Lung microvascular endothelial cell (primary cell): ENCODE data around the gene NTSR1. TPM values are rescaled to one million over a fixed set of nuclear protein-coding genes. Genes with fewer than 3 reads are reported as not detected.
A peak's percentile ranks its signal among the peaks of the same experiment; 100 is the strongest.
"Not testable (repeated sequence)": the region's sequence is repeated elsewhere in the genome, so short reads cannot be mapped to it uniquely, and the experiment has no call there.

Experiments used
- DNase-seq, 2 donors: peaks; one replicate each; pipeline versions ENCODE4 v3.0.0 to v3.0.0-alpha.2; 2010; ENCODE audit warnings: low read depth in 2 of 2
- total RNA-seq: library from RNA; depleted of rRNA; stranded (reverse); fragments of >200 nt; gene quantifications from 2 replicates; pipeline ENCODE4 v1.2.1, GENCODE V29; 2014

NTSR1 gene
- total RNA-seq, 1 donor from 2014 or later, result under 0.01 TPM

GRCh38 chr20:62674370-62674769 is 34.3 kb upstream of the NTSR1 start:
- DNase-seq, result no peak

- no peak for DNase-seq
Observed at GRCh38 chr20:62675156-62675876, 33.3 kb upstream of the NTSR1 start.

DNA sequence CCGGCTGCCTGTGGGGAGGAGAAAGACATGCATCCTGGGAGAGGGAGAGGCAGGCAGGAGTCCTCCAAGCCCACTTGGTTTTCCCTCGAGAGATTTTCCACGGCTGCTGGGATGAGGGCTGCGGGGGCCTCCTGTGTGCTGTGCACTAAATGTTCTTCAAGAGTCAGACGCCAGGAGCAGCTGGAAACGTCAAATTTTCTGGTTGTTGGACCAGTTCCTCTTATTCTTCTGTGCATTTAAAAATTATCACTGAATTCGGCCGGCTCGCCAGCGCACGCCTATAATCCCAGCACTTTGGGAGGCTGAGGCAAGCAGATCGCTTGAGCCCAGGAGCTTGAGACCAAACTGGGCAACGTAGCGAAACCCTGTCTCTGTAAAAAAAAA is 32.8 kb upstream of the NTSR1 start:
- no peak for DNase-seq

- DNase-seq, result no peak
Observed at GRCh38 chr20:62676976-62677375, 31.7 kb upstream of the NTSR1 start.

GRCh38 chr20:62677678-62678077 is 31.0 kb upstream of the NTSR1 start:
- no peak for DNase-seq

- DNase-seq, result peak in 1 of 2 donors; percentile 16
Observed at GRCh38 chr20:62678553-62678952, 30.1 kb upstream of the NTSR1 start.

GRCh38 chr20:62679978-62680589 is 28.6 kb upstream of the NTSR1 start:
- no peak for DNase-seq

DNA sequence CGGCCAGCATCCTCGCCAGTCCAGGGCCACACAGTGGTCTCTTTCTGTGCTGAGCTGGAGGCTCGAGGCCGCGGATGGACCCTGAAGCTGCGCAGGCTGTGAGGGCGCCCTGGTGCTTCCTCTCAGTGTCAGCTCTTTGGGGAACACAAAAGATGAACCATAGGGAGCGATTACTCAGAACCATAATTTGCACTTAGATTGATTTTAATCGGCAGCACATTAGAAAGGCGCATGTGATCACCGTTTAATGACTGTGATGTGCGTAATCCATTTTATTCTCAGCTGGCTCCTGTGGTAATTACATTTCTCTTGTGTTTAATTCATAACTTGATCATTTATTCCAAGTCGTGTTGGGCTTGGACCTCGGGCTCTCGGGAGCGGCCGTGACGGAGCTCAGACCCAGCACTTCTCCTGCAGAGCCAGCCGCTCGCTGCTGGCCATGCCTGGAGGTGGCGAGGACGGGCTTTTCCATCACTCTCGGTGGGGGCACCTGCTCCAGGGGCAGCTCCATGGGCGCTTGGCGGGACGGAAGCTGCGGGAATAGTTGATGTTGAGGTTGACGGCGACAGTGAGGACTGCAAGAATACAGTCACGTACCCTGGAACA is 25.6 kb upstream of the NTSR1 start:
- no peak for DNase-seq

DNA sequence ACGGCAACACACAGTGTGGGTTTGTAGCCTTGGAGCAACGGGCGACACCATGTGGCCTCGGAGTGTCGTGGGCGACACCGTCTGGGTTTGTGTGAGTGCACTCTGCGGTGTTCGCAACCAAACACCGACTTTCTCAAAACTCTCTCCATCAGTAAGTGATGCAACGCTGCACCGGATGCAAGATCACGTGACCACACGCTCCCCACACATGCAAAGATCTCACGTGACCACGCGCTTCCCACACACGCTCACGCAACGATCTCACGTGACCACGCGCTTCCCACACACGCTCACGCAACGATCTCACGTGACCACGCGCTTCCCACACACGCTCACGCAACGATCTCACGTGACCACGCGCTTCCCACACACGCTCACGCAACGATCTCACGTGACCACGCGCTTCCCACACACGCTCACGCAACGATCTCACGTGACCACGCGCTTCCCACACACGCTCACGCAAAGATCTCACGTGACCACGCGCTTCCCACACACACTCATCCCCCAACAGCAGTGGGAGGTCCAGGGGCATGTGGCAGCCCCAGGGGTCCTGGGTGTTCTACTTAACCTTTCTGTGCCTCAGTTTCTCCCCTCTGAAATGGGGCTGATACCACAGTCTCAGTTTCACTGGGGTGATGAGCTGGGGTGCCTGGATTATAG is 24.8 kb upstream of the NTSR1 start:
- DNase-seq, result not testable (repeated sequence)

DNA sequence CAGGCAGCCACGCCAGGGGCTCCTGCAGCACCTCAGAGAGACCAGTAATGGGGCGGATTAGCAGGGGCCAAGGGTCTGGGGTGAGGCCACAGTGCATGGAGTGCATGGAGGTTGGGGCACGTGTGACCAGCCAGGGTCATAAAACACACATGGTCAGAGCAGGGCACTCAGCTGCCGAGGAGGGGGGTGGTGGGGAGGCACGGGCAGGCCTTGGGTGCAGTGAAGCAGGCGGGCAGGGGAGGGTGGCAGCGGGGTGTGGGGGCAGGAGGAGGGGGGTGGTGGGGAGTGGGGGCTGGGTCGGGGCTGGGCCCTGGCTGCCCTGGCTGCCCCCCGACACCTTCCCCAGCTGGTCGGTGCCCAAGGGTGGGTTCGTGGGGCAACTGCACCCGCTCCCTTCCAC is 23.7 kb upstream of the NTSR1 start:
- DNase-seq, result no peak

DNA sequence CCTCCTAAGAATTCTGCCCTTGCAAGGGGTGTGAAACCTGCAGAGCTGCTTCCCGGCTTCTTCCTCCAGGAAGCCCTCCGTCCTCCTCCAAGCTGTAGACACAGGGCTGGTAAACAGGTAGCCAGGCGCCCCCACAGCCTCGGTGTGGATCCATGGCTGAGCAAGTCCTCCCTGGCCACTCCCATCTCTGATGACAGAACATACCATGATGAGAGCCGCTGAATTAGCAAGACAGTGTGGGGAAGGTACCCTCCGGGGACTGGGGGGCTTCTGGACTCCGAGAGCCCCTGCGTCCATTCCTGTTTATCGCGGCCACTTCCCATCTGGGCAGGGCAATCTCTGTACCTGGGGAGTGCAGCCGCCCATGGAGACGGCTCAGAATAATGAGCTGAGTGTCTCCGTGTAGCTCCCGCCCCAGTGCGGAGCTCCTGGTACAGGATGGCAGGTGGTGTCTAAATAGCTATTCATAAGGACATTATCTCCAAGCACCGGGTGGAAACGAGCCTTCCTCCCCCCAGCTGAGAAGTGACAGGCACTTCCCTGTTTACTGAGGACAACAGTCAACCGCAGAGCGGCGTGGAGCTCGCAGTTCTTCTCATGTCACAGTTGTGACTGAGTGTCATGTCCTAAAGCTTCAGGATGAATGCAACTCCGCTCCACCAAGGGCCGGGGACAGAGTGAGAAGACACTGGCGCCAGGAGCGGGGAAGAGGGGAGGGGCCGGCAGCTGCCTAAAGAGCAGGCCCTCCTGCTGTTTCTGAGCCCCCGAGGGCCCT is 22.7 kb upstream of the NTSR1 start:
- no peak for DNase-seq

- DNase-seq, result no peak
Observed at GRCh38 chr20:62686869-62687830, 21.5 kb upstream of the NTSR1 start.

DNA sequence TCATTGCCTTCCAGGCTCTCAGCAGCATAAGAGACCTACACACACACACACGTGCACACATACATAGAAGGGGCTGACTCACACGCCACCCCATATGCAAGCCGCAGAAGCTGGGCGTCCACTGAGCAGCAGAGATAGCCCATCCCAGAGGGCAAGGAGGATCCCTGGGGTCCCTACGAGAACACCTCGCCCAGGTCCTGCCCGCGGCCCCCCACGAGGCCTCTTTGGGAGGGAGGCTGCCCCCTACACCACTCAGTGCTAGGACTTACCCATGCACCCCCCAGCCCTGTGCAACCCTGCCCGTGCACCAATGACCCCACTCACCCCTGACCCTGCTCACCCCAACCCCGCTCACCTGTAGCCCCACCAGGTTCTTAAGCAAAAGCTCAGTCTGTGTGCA is 20.6 kb upstream of the NTSR1 start:
- no peak for DNase-seq

DNA sequence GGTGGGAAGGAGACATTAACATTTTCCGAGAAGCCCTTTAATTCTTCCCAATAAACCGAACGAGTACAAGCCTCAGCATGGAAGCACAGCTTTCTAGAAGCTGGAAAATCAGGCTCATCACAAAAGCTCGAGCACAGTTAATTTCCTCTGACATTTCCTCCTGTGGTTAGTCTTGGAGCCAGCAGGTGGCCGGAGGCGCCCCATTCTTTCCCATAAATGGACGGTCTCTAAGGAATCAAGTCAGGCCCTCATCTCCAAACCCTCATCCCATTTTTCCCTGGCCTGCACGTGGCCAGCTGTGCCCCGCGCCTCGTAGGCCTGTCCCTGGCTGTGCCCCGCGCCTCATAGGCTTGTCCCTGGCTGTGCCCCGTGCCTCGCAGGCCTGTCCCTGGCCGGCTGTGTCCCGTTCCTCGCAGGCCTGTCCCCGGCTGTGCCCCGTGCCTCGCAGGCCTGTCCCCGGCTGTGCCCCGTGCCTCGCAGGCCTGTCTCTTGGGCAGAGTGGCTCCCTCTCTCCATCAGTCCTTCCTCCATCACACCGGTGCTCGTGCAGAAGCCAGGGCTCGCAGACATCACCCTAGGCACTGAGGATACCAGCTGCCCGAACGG is 19.7 kb upstream of the NTSR1 start:
- peak in 1 of 2 donors; percentile 73 for DNase-seq

DNA sequence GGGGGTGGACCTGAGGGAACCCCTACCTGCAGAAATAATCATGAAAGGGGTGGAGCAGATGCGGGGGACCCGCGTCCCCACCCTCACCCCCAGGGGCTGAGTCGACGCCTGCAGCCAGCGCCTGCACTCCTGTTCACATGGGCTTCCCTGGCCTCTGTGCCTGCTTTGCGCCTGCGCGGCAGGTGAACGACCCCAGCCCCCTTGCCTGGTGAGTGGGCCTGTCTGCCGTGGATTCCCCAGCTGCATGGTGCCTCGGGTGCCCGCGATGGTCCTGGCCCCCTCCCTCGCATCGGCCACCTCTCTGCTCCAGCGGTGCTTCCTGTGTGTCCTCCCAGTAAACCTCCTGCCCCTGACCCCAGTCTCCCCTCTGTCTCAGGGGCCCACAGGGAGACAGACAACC is 18.8 kb upstream of the NTSR1 start:
- no peak for DNase-seq

- DNase-seq, result no peak
Observed at GRCh38 chr20:62690261-62690820, 18.3 kb upstream of the NTSR1 start.

DNA sequence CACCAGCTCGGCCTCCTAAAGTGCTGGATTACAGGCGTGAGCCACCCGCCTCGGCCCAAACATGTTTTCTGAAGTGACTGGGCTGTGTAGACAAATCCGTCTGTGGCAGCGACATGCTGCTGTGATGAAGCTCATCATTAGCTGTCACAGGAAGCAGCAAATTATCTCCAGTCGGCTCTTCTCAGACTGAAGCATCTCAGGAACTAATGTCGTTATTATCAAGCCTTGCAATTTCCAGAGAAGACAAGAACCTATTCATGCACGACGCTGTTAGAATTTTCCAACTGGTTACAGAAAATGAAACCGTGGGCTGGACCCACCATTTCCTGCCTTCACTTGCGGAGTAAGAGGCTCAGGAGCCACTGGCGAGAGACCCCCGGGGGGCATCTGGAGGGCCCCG is 17.1 kb upstream of the NTSR1 start:
- DNase-seq, result no peak

GRCh38 chr20:62692176-62692575 is 16.5 kb upstream of the NTSR1 start:
- DNase-seq, result no peak

GRCh38 chr20:62692801-62693523 is 15.7 kb upstream of the NTSR1 start:
- DNase-seq, result no peak
